Measurements from ENCODE around the gene TRIM8.

The TRIM8 gene

DNA sequence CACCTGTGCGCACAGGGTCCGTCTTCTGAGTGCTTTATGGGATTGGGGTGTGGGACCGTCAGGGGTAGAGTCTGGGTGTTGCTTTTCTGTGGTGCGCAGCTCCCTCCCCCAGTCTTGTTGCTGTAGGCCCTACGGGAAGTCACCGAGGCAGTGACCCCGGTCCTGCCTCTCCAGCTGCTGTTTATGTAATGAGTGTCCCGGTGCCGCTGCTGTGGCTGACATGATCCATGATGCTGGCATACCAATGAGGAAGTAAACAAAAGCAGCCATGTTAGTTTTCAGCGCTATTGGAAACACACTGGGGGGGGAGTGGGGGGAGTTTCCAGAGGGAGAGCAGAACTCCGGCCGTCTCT lies 1.1 kb downstream of the TRIM8 start:
- no peak overlapping the region for H3K23ac ChIP-seq (ENCODE audit: low read length in 2 of 2)
- peaks cover 22 to 47% of the 10 kb centered on the region in 2 experiments for H3K36me3 ChIP-seq (ENCODE audit: control insufficient read depth in 1 of 2, insufficient read depth in 2 of 2, low read depth in 1 of 2, low read length in 2 of 2)
- H3K27ac ChIP-seq (ENCODE audit: low read length, poor library complexity, severe bottlenecking) = peak overlapping the region; percentile 94
- peak overlapping the region; percentile 15 for H2AFZ ChIP-seq (ENCODE audit: low read depth, low read length)
- peak overlapping the region; percentile 83 to 98 for H3K4ac ChIP-seq (ENCODE audit: low read depth in 1 of 2, low read length in 2 of 2)
- H3K4me2 ChIP-seq (ENCODE audit: low read length, poor library complexity, severe bottlenecking) = peak overlapping the region; percentile 78
- peak; percentile 94 for DNase-seq
- H3K4me3 ChIP-seq (ENCODE audit: insufficient read depth in 1 of 2, low read depth in 1 of 2, low read length in 2 of 2) = peak overlapping the region; percentile 79 to 95
- H3K14ac ChIP-seq (ENCODE audit: low read length in 2 of 2) = peak overlapping the region in 1 of 2 experiments; percentile 100
- H4K91ac ChIP-seq (ENCODE audit: low read length) = peak overlapping the region; percentile 93
- H4K8ac ChIP-seq (ENCODE audit: low read length) = peak overlapping the region; percentile 46
- H2BK120ac ChIP-seq (ENCODE audit: low read depth, low read length) = peak overlapping the region; percentile 71
- H2AK5ac ChIP-seq (ENCODE audit: low read length, severe bottlenecking) = no peak overlapping the region
- H2BK12ac ChIP-seq (ENCODE audit: low read length in 2 of 2) = peak overlapping the region in 1 of 2 experiments; percentile 97
- H3K4me1 ChIP-seq (ENCODE audit: control insufficient read depth, insufficient read depth, low read depth, low read length) = peaks cover 38% of the 10 kb centered on the region
- peak overlapping the region; percentile 6 for H2BK15ac ChIP-seq (ENCODE audit: low read depth, poor library complexity, severe bottlenecking)
- H3K9me3 ChIP-seq (ENCODE audit: control insufficient read depth, low read length) = no peaks in the 10 kb centered on the region
- peak overlapping the region; percentile 92 to 99 for H3K18ac ChIP-seq (ENCODE audit: low read depth in 1 of 2, low read length in 2 of 2)
- H3K27me3 ChIP-seq (ENCODE audit: control insufficient read depth in 1 of 2, insufficient read depth in 1 of 2, low read length in 2 of 2) = no peaks in the 10 kb centered on the region
- no peaks in the 10 kb centered on the region for H3K79me1 ChIP-seq (replicated peaks; ENCODE audit: low read length, poor library complexity, severe bottlenecking)
- H3K9ac ChIP-seq (ENCODE audit: low read length) = peak overlapping the region; percentile 98
- 0% methylated on average over 12 of the region's 12 CpGs for WGBS
- peak overlapping the region; percentile 39 for H2BK5ac ChIP-seq (ENCODE audit: low read depth, low read length, poor library complexity, severe bottlenecking)

DNA sequence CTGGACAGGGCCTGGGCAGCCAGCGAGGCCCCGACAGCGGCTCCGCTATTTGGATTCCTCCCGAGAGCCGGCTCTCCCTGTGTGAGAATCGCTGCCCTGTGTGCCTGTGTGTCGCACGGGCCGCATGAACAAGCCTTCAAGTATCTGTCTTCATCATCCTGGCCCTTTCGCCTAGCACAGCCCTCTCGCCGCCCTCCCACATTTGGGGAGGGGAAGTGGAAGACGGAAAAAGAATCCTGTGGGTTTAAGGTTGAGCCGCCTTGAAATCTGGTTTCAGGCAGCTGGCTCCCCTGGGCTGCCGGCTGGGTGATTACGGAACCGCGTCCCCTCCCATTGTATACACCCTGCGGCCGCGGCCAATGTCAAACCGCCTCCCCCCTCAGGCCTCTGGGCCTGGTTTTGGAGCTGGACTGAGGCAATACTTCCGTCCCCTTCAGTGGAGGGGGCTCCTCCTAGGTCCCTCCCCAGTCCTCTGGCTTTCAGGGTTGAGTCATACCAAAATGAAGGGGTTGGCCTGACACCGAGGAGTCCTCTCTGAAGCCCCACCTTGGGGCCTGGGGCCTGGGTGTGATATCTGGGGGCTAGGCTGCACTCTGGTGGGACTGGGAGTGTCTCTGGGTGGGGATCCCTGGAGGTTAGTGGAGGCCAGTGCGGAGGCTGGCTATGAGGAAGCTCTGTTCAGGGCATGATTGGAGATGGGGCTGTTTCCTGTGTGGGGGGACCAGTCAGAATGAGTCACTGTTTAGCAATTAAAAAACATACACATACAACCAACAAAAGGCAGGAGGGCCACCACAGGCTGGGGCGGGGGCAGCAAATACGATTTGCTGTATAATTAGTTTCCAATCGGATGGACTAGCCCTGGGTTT lies 1.7 kb downstream of the TRIM8 start:
- peak; percentile 96 for DNase-seq

DNA sequence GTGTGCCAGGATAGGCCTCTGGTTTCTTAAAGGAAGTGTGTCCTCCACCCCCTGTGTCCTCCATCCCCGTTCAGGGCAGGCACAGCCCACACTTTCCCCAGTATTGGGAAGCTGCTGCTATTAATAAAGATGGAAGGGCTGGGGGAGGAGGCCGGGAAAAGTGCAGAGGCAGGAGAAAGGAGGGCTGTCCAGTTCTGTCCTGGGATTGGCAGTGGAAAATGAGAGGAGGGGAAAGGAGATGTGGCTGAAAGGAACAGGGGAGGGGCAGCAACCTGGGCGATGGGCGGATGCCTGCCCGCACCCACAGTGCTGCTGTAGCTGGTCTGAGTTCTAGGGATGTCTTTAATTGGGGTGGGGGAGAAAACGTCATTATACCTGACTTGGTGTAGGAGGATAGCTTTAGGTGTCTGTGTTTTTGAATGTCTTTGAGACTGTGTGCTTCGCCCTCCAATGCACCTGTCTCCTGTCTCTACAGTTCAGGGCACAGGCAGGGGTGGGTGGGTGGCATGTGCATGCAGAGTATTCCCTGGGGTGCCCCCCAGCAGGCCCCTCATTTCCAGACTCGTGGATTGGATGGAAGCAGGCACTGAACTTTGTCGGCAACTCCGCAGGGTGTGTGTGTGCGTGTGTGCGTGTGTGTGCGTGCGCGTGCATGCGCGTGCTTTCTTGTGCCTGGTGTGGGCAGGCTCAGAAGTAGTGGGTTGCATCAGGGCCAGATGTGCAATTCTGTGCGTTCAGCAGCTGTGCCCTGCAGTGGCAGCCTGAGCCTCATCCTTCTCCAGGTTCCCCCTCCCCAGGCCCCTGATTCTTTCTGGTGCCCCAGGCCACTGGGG lies 2.5 kb downstream of the TRIM8 start:
- H2BK12ac ChIP-seq (ENCODE audit: low read length in 2 of 2) = peak overlapping the region in 1 of 2 experiments; percentile 59
- H3K4me1 ChIP-seq (ENCODE audit: control insufficient read depth, insufficient read depth, low read depth, low read length) = peaks cover 53% of the 10 kb centered on the region
- no peak overlapping the region for H2AK5ac ChIP-seq (ENCODE audit: low read length, severe bottlenecking)
- H3K27ac ChIP-seq (ENCODE audit: low read length, poor library complexity, severe bottlenecking) = peak overlapping the region; percentile 94
- peaks cover 33 to 60% of the 10 kb centered on the region in 2 experiments for H3K36me3 ChIP-seq (ENCODE audit: control insufficient read depth in 1 of 2, insufficient read depth in 2 of 2, low read depth in 1 of 2, low read length in 2 of 2)
- peak overlapping the region; percentile 78 for H3K4me2 ChIP-seq (ENCODE audit: low read length, poor library complexity, severe bottlenecking)
- peak overlapping the region in 1 of 2 experiments; percentile 6 for H3K23ac ChIP-seq (ENCODE audit: low read length in 2 of 2)
- DNase-seq = peak; percentile 69
- no peak overlapping the region for H2BK15ac ChIP-seq (ENCODE audit: low read depth, poor library complexity, severe bottlenecking)
- peak overlapping the region in 1 of 2 experiments; percentile 54 for H3K4ac ChIP-seq (ENCODE audit: low read depth in 1 of 2, low read length in 2 of 2)
- no peak overlapping the region for H2BK5ac ChIP-seq (ENCODE audit: low read depth, low read length, poor library complexity, severe bottlenecking)
- H2BK120ac ChIP-seq (ENCODE audit: low read depth, low read length) = no peak overlapping the region
- H3K27me3 ChIP-seq (ENCODE audit: control insufficient read depth in 1 of 2, insufficient read depth in 1 of 2, low read length in 2 of 2) = no peaks in the 10 kb centered on the region
- H3K18ac ChIP-seq (ENCODE audit: low read depth in 1 of 2, low read length in 2 of 2) = peak overlapping the region; percentile 24 to 59
- H4K8ac ChIP-seq (ENCODE audit: low read length) = no peak overlapping the region
- 61% methylated on average over 18 of the region's 18 CpGs for WGBS
- peak overlapping the region; percentile 79 to 95 for H3K4me3 ChIP-seq (ENCODE audit: insufficient read depth in 1 of 2, low read depth in 1 of 2, low read length in 2 of 2)
- peak overlapping the region; percentile 98 for H3K9ac ChIP-seq (ENCODE audit: low read length)
- no peaks in the 10 kb centered on the region for H3K79me1 ChIP-seq (replicated peaks; ENCODE audit: low read length, poor library complexity, severe bottlenecking)
- H4K91ac ChIP-seq (ENCODE audit: low read length) = peak overlapping the region; percentile 21
- H3K14ac ChIP-seq (ENCODE audit: low read length in 2 of 2) = peak overlapping the region in 1 of 2 experiments; percentile 93
- no peak overlapping the region for H2AFZ ChIP-seq (ENCODE audit: low read depth, low read length)
- no peaks in the 10 kb centered on the region for H3K9me3 ChIP-seq (ENCODE audit: control insufficient read depth, low read length)

More for the DNA sequence above, 1.7 kb downstream of the TRIM8 start:
- Histone ChIP-seq H3K36me3 (ENCODE audit: control insufficient read depth in 1 of 2, insufficient read depth in 2 of 2, low read depth in 1 of 2, low read length in 2 of 2) (peaks cover 25 to 52% of the 10 kb centered on the region in 2 experiments), H4K91ac (ENCODE audit: low read length) (peak overlapping the region; percentile 93), H3K18ac (ENCODE audit: low read depth in 1 of 2, low read length in 2 of 2) (peak overlapping the region; percentile 92 to 99), H2AFZ (ENCODE audit: low read depth, low read length) (peak overlapping the region; percentile 15), H2BK15ac (ENCODE audit: low read depth, poor library complexity, severe bottlenecking) (peak overlapping the region; percentile 62), H2BK12ac (ENCODE audit: low read length in 2 of 2) (peak overlapping the region; percentile 69 to 83), H3K27ac (ENCODE audit: low read length, poor library complexity, severe bottlenecking) (peak overlapping the region; percentile 94), H3K9ac (ENCODE audit: low read length) (peak overlapping the region; percentile 98), H3K4me3 (ENCODE audit: insufficient read depth in 1 of 2, low read depth in 1 of 2, low read length in 2 of 2) (peak overlapping the region; percentile 79 to 95), H3K14ac (ENCODE audit: low read length in 2 of 2) (peak overlapping the region in 1 of 2 experiments; percentile 97), H3K4me2 (ENCODE audit: low read length, poor library complexity, severe bottlenecking) (peak overlapping the region; percentile 78), H4K8ac (ENCODE audit: low read length) (peak overlapping the region; percentile 73), H3K79me1 (replicated peaks; ENCODE audit: low read length, poor library complexity, severe bottlenecking) (no peaks in the 10 kb centered on the region), H3K23ac (ENCODE audit: low read length in 2 of 2) (peak overlapping the region; percentile 47 to 67), H2BK120ac (ENCODE audit: low read depth, low read length) (peak overlapping the region; percentile 71), H2BK5ac (ENCODE audit: low read depth, low read length, poor library complexity, severe bottlenecking) (peak overlapping the region; percentile 39), H3K27me3 (ENCODE audit: control insufficient read depth in 1 of 2, insufficient read depth in 1 of 2, low read length in 2 of 2) (no peaks in the 10 kb centered on the region), H2AK5ac (ENCODE audit: low read length, severe bottlenecking) (peak overlapping the region; percentile 26), H3K9me3 (ENCODE audit: control insufficient read depth, low read length) (no peaks in the 10 kb centered on the region), H3K4me1 (ENCODE audit: control insufficient read depth, insufficient read depth, low read depth, low read length) (peaks cover 45% of the 10 kb centered on the region), H3K4ac (ENCODE audit: low read depth in 1 of 2, low read length in 2 of 2) (peak overlapping the region; percentile 83 to 95)
- 1% methylated on average over 19 of the region's 29 CpGs for WGBS

Measured in mesenchymal stem cell (in vitro differentiated cells and primary cell).